SU-DHL-6 (cell line): ENCODE measurements around the gene SLC35F2.
"Not testable (repeated sequence)": the region's sequence is repeated elsewhere in the genome, so short reads cannot be mapped to it uniquely, and the experiment has no call there.

ENCODE experiments used
- H2AFZ ChIP-seq: fragments of 200-600 bp; sonication (generic); 2 replicates; pipeline ENCODE4 v1.6.1; 2014; ENCODE audit warnings: low read depth, mild to moderate bottlenecking, moderate library complexity, mixed read lengths, antibody characterized with exemption, low read length; ENCODE audit not compliant: severe bottlenecking
- H3F3A ChIP-seq: fragments of 200-600 bp; shearing (Covaris generic); 2 replicates; pipeline ENCODE4 v1.6.0; 2016; ENCODE audit warnings: antibody characterized with exemption, mild to moderate bottlenecking; ENCODE audit not compliant: insufficient read depth
- H3K27ac ChIP-seq: fragments of 200-600 bp; sonication (generic); 2 replicates; pipeline ENCODE4 v1.5.1; 2016; ENCODE audit warnings: low read depth, mild to moderate bottlenecking, low read length, moderate library complexity, mixed read lengths
- H3K27me3 ChIP-seq: fragments of 200-600 bp; sonication (generic), shearing (Covaris generic); 2 replicates; pipeline ENCODE4 v1.6.0; 2014; ENCODE audit warnings: mild to moderate bottlenecking, low read length
- H3K36me3 ChIP-seq: fragments of 200-600 bp; sonication (generic); 2 replicates; pipeline ENCODE4 v1.6.1; 2014; ENCODE audit warnings: mild to moderate bottlenecking, low read length, mixed read lengths
- H3K4me2 ChIP-seq: fragments of 300-600, 200-600 bp; shearing (Covaris generic), sonication (generic); 2 replicates; pipeline ENCODE4 v1.6.0; 2014; ENCODE audit warnings: low read length, low read depth, mild to moderate bottlenecking; ENCODE audit not compliant: poor library complexity, severe bottlenecking
- H3K4me3 ChIP-seq: fragments of 200-600 bp; sonication (generic); 2 replicates; pipeline ENCODE4 v1.5.1; 2014; ENCODE audit warnings: antibody characterized with exemption, low read length, mild to moderate bottlenecking, mixed read lengths; ENCODE audit not compliant: insufficient read depth, poor library complexity, severe bottlenecking
- H3K79me2 ChIP-seq: fragments of 200-600 bp; sonication (generic); 2 replicates; pipeline ENCODE4 v1.6.1; 2014; ENCODE audit warnings: mild to moderate bottlenecking, low read length, moderate library complexity; ENCODE audit not compliant: insufficient read depth
- H3K9ac ChIP-seq: fragments of 200-600 bp; sonication (generic); 2 replicates; pipeline ENCODE4 v1.7.0; 2014; ENCODE audit warnings: mild to moderate bottlenecking, low read length
- H3K9me2 ChIP-seq: fragments of 200-600 bp; sonication (generic); replicated peaks from 2 replicates; pipeline ENCODE4 v1.6.1; 2014; ENCODE audit warnings: low read length; ENCODE audit not compliant: insufficient read depth
- H3K9me3 ChIP-seq: fragments of 200-600 bp; sonication (generic); 2 replicates; pipeline ENCODE4 v1.6.1; 2014; ENCODE audit warnings: low read length, mixed read lengths; ENCODE audit not compliant: insufficient read depth
- H4K20me1 ChIP-seq: fragments of 200-600 bp; sonication (generic); 2 replicates; pipeline ENCODE4 v1.6.1; 2014; ENCODE audit warnings: low read depth, mild to moderate bottlenecking, antibody characterized with exemption, low read length, moderate library complexity, mixed read lengths
- EZH2phosphoT487 ChIP-seq: fragments of 200-600 bp; sonication (generic), shearing (Covaris generic); conservative IDR thresholded peaks from 2 replicates; pipeline ENCODE4 v1.6.1; 2018; ENCODE audit warnings: mild to moderate bottlenecking, antibody characterized with exemption, low read length, moderate library complexity, mixed read lengths
- TF ChIP-seq, protein P1 (sequence below): fragments of 200-600 bp; sonication (generic); IDR thresholded peaks from one replicate; pipeline ENCODE4 v1.5.1; 2017; ENCODE audit warnings: antibody characterized with exemption, mild to moderate bottlenecking, low read length, moderate library complexity; ENCODE audit not compliant: insufficient read depth, poor library complexity, severe bottlenecking

The SLC35F2 gene

GRCh38 chr11:107770551-107770951 is 88.0 kb downstream of the SLC35F2 start:
- H2AFZ ChIP-seq: no peak overlapping the region
- TF ChIP-seq, protein P1, sequence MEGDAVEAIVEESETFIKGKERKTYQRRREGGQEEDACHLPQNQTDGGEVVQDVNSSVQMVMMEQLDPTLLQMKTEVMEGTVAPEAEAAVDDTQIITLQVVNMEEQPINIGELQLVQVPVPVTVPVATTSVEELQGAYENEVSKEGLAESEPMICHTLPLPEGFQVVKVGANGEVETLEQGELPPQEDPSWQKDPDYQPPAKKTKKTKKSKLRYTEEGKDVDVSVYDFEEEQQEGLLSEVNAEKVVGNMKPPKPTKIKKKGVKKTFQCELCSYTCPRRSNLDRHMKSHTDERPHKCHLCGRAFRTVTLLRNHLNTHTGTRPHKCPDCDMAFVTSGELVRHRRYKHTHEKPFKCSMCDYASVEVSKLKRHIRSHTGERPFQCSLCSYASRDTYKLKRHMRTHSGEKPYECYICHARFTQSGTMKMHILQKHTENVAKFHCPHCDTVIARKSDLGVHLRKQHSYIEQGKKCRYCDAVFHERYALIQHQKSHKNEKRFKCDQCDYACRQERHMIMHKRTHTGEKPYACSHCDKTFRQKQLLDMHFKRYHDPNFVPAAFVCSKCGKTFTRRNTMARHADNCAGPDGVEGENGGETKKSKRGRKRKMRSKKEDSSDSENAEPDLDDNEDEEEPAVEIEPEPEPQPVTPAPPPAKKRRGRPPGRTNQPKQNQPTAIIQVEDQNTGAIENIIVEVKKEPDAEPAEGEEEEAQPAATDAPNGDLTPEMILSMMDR: no peak
- no peak for TF ChIP-seq EZH2phosphoT487
- no peaks in the 10 kb centered on the region for H3K36me3 ChIP-seq
- no peak overlapping the region for H3K9ac ChIP-seq
- no peaks in the 10 kb centered on the region for H3K9me3 ChIP-seq
- no peaks in the 10 kb centered on the region for H3F3A ChIP-seq
- no peaks in the 10 kb centered on the region for H4K20me1 ChIP-seq
- H3K4me3 ChIP-seq: no peak overlapping the region
- no peaks in the 10 kb centered on the region for H3K27me3 ChIP-seq
- H3K79me2 ChIP-seq: no peaks in the 10 kb centered on the region
- no peaks in the 10 kb centered on the region for H3K9me2 ChIP-seq
- no peak overlapping the region for H3K27ac ChIP-seq
- no peak overlapping the region for H3K4me2 ChIP-seq

DNA sequence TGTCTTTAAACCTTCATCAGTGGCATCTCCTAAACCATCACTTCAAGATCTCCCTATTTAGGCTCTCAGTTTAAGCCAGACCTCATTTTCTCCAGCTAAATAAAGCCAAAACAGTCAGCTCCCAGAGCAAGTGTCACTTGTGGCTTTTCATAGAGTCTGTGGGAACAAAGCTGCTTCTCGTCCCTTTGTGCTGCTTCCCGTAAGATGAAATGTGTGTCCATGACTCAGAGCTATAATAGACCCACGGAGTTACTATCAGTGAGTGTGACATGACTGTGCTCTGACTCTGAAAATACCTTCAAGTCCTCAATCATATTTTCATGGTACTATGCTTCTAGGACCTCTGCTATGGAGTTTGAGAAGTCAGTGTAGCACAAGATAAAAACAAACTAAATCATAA is 89.4 kb downstream of the SLC35F2 start:
- no peaks in the 10 kb centered on the region for H3K9me3 ChIP-seq
- H3K9ac ChIP-seq: no peak overlapping the region
- no peaks in the 10 kb centered on the region for H4K20me1 ChIP-seq
- no peak for TF ChIP-seq EZH2phosphoT487
- TF ChIP-seq, protein P1: no peak
- no peak overlapping the region for H3K4me2 ChIP-seq
- no peak overlapping the region for H3K4me3 ChIP-seq
- H2AFZ ChIP-seq: no peak overlapping the region
- H3K9me2 ChIP-seq: no peaks in the 10 kb centered on the region
- no peaks in the 10 kb centered on the region for H3K36me3 ChIP-seq
- no peaks in the 10 kb centered on the region for H3F3A ChIP-seq
- H3K79me2 ChIP-seq: no peaks in the 10 kb centered on the region
- H3K27ac ChIP-seq: no peak overlapping the region
- no peaks in the 10 kb centered on the region for H3K27me3 ChIP-seq

- H3K4me3 ChIP-seq, H3K27ac ChIP-seq, H3K4me2 ChIP-seq, H3K27me3 ChIP-seq, H2AFZ ChIP-seq, H3K9me3 ChIP-seq, H3K9ac ChIP-seq, H3K79me2 ChIP-seq, H3K36me3 ChIP-seq, H3K9me2 ChIP-seq, H4K20me1 ChIP-seq, H3F3A ChIP-seq: not testable (repeated sequence)
These were observed 99.8 kb downstream of the SLC35F2 start for GRCh38 chr11:107758719-107759355.

- no peak overlapping the region for H3K27ac ChIP-seq
- H3K4me2 ChIP-seq: no peak overlapping the region
- no peak overlapping the region for H2AFZ ChIP-seq
These were observed 100.9 kb downstream of the SLC35F2 start for GRCh38 chr11:107757661-107758060.

More at GRCh38 chr11:107757661-107758060, 100.9 kb downstream of the SLC35F2 start:
- H3K9ac ChIP-seq: no peak overlapping the region
- H3K9me2 ChIP-seq: no peaks in the 10 kb centered on the region
- no peaks in the 10 kb centered on the region for H3K27me3 ChIP-seq
- H3K79me2 ChIP-seq: no peaks in the 10 kb centered on the region
- H3K36me3 ChIP-seq: no peaks in the 10 kb centered on the region
- TF ChIP-seq, protein P1: no peak
- no peak for TF ChIP-seq EZH2phosphoT487
- no peaks in the 10 kb centered on the region for H3F3A ChIP-seq
- no peaks in the 10 kb centered on the region for H3K9me3 ChIP-seq
- no peaks in the 10 kb centered on the region for H4K20me1 ChIP-seq
- no peak overlapping the region for H3K4me3 ChIP-seq
